Posterior vena cava (tissue), 2 donors: Measurements from ENCODE around the gene EBLN2. TPM values are rescaled to one million over a fixed set of nuclear protein-coding genes. Genes with fewer than 3 reads are reported as not detected.
"Not testable (repeated sequence)": the region's sequence is repeated elsewhere in the genome, so short reads cannot be mapped to it uniquely, and the experiment has no call there.

Experiments used
- DNase-seq: peaks from one replicate; pipeline ENCODE4 v3.0.0-alpha.2; 2020; ENCODE audit warnings: low spot score
- intact Hi-C, 2 donors: fragments of 100-400 bp; cut with DNase I; formaldehyde crosslinking; loops; one replicate each; pipeline versions ENCODE4 v1.14.1 to v1.14.2; 2022 to 2023
- total RNA-seq, 2 donors: library from RNA; stranded (reverse); fragmentation: NEBNext Ultra II Directional; extraction: Animal tissue kit (Norgen Biotek cat#: 25700); gene quantifications; one replicate each; pipeline ENCODE4 v1.2.1, GENCODE V29; 2021
- donor health status: DM: yes; HTN: yes; CAD: no.
- donor health status: DM: yes; HTN: yes; CAD: no.

The EBLN2 gene
- total RNA-seq, 2 donors from 2014 or later = 4.0 to 4.8 TPM

GRCh38 chr3:73056014-73056844 lies 5.2 kb upstream of the EBLN2 start:
- no peak for DNase-seq
- intact Hi-C loops = loop anchor here (10.0 kb wide), 2 partner anchors 111 to 211 kb away; partner anchors contain the start of gene SHQ1 (in 1 of the 2)

GRCh38 chr3:73056845-73057150 lies 4.7 kb upstream of the EBLN2 start:
- DNase-seq = no peak
- intact Hi-C loops = loop anchor here (10.0 kb wide), 2 partner anchors 112 to 212 kb away; partner anchors contain the start of gene SHQ1 (in 1 of the 2)

GRCh38 chr3:73060302-73060723 lies 1.1 kb upstream of the EBLN2 start:
- DNase-seq = no peak
- intact Hi-C loops = no loop called here

GRCh38 chr3:73066243-73066642 lies 4.8 kb downstream of the EBLN2 start:
- intact Hi-C loops = not testable (repeated sequence)

GRCh38 chr3:73068419-73068818 lies 7.0 kb downstream of the EBLN2 start:
- intact Hi-C loops = no loop called here
- DNase-seq = no peak

More at GRCh38 chr3:73066243-73066642, 4.8 kb downstream of the EBLN2 start:
- not testable (repeated sequence) for DNase-seq

- DNase-seq = no peak
- intact Hi-C loops = no loop called here
Observed at GRCh38 chr3:73069187-73069586, 7.7 kb downstream of the EBLN2 start.

GRCh38 chr3:73069775-73070444 lies 8.5 kb downstream of the EBLN2 start:
- intact Hi-C loops = no loop called here
- DNase-seq = no peak

GRCh38 chr3:73070675-73071575 lies 9.5 kb downstream of the EBLN2 start:
- intact Hi-C loops = no loop called here
- DNase-seq = no peak

GRCh38 chr3:73071952-73072351 lies 10.5 kb downstream of the EBLN2 start:
- DNase-seq = no peak
- intact Hi-C loops = no loop called here

GRCh38 chr3:73072634-73073033 lies 11.2 kb downstream of the EBLN2 start:
- intact Hi-C loops = no loop called here
- no peak for DNase-seq

- no peak for DNase-seq
- intact Hi-C loops = no loop called here
Observed at GRCh38 chr3:73073091-73073707, 11.7 kb downstream of the EBLN2 start.

- no peak for DNase-seq
- intact Hi-C loops = no loop called here
Observed at GRCh38 chr3:73074781-73075180, 13.3 kb downstream of the EBLN2 start.

GRCh38 chr3:73080216-73080966 lies 18.9 kb downstream of the EBLN2 start:
- intact Hi-C loops = no loop called here
- DNase-seq = no peak

GRCh38 chr3:73081140-73081539 lies 19.7 kb downstream of the EBLN2 start:
- intact Hi-C loops = no loop called here
- no peak for DNase-seq

- no peak for DNase-seq
- intact Hi-C loops = no loop called here
Observed at GRCh38 chr3:73084170-73084569, 22.7 kb downstream of the EBLN2 start.

- DNase-seq = no peak
- intact Hi-C loops = no loop called here
Observed at GRCh38 chr3:73086071-73086494, 24.6 kb downstream of the EBLN2 start.

GRCh38 chr3:73094129-73094528 lies 32.7 kb downstream of the EBLN2 start:
- intact Hi-C loops = no loop called here
- no peak for DNase-seq

GRCh38 chr3:73094951-73095350 lies 33.5 kb downstream of the EBLN2 start:
- no peak for DNase-seq
- intact Hi-C loops = no loop called here

- intact Hi-C loops = no loop called here
- no peak for DNase-seq
Observed at GRCh38 chr3:73096169-73096568, 34.7 kb downstream of the EBLN2 start.
